Urothelium cell line (cell line): ENCODE results near the gene TMC5.
"Not testable (repeated sequence)": the region's sequence is repeated elsewhere in the genome, so short reads cannot be mapped to it uniquely, and the experiment has no call there.

Experiments used
- DNase-seq: peaks from one replicate; pipeline ENCODE4 v3.0.0; 2011; ENCODE audit warnings: low spot score, mixed read lengths
- FAIRE-seq: peaks from 2 replicates; lab custom pipeline; 2011; peaks lifted over from hg19 to GRCh38; lab: Jason Lieb, UNC

Gene TMC5

DNA sequence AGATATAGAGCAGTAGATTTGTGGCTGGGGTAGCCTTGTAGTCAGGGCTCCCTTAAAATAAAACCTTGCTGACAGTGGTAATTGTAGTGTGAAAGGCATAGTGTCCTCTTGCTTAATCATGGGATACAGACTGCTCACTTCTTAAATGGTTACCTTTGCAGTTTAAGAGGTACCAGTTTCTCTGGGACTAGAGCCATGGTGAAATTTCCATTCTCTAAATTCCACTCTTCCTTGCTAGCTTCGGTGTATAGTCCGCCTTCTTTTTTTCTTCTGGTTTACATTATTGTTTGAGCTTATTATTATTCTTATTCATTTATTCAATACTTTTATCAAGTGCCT lies 107.7 kb downstream of the TMC5 start:
- FAIRE-seq = no peak
- DNase-seq = no peak

DNA sequence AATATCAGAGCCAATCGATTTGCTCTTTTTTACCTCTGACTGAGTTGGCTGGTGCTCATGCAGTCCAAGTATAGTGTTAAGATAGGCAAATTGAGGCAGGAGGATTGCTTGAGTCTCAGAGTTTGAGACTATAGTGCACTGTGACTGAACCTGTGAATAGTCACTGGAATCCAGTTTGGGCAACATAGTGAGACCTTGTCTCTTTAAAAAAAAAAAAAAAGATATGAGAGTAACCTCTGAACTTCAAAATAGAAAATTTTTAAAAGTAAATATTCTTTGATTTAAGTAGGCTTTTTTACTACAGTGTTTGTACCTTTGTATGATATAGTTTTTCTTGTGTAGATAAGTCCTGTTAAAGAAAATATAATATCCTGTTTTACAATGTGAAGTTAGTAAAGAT lies 109.5 kb downstream of the TMC5 start:
- FAIRE-seq (no peak), DNase-seq (no peak)

DNA sequence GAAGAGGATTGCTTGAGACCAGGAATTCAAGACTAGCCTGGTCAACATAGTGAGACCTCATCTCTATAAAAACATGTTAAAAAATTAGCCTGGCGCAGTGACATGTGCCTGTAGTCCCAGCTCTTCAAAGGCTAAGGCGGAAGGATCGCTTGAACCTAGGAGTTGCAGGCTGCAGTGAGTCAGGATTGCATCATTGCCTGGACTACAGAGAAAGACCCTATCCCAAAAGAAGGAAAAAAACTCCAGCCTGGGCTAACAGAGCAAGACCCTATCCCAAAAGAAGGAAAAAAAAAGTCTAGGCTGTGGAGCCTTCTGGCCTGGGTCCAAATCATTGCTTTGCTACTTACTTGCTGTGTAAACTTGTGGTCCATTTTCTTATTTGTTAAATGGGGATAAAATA lies 111.0 kb downstream of the TMC5 start:
- no peak for FAIRE-seq
- no peak for DNase-seq

DNA sequence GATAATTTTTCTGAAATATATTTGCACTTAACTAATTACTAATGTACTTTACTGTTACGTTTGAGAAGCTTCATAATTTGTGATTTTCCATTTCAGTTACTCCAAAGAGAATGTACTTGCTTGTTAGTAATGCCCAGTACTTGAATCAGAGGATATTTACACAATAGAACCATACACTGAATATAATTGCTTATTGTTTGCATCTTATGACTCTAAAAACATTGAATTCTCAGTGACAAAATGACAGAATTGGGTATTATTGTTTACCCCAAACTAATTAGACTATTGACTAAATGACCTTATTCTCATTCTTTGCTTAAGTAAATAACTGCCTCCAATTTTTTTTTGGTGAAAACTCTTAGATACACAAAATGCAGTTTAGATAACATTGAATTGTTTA lies 114.9 kb downstream of the TMC5 start:
- DNase-seq (no peak), FAIRE-seq (no peak)

DNA sequence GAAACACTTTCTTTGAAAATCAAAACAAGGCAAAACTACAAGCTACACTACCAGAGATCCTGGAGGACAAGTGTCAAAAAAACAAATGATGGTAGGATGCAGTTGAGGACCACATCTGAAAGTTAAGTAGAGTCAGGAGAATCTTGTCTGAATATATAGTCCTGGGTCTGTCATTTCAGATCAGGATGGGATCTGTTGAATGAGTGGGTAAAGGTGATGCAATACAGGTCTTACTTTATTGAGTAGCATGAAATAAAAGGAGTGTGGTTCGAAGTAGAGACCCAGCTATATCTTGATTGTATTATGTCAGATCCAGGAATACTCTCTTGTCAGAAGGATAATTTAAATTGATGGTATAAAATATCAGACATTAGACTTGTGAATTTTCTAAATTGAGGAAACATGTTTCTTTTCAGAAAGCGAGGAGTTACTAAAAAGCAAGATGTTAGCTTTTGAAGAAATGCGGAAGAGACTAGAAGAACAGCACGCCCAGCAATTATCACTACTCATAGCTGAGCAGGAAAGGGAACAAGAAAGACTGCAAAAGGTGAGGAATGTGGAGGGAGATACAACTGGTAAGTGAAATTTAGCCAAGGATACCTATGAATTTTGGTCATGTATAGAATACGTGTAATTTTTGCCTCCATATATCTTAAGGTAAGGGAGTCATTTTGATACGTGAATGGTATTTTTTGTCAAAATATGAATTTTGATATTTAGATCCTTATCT lies 122.7 kb downstream of the TMC5 start:
- FAIRE-seq (no peak), DNase-seq (no peak)

DNA sequence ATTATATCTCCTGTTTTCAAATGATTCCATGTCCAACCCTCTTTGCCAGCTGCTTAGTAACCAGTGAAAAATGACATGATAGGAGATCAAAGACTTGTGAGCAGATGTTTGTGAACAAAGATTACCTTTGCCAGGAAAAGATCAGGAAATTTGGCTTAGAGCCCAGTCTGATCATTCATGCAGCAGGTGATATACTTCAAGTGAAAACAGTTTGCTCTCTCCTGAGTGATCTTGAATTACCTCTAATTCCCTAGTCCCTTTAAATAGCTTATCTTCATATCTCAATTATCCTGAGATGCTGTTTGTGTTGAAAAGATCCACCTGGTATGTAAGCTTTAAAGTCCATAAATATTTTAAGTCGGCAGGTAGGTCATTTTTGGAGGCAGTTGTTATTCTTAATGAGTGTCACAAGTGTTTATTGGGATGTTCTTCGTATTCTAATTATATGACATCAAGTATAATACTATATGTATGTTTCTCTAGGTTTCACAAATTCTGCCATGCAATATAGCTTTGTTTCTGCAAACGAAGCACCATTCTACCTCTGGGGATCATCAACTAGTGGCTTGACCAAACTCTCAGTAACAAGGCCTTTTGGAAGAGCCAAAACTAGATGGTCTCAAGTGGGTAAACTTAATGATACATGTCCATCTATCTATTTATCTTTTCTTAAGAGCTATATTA lies 124.6 kb downstream of the TMC5 start:
- no peak for FAIRE-seq
- no peak for DNase-seq

DNA sequence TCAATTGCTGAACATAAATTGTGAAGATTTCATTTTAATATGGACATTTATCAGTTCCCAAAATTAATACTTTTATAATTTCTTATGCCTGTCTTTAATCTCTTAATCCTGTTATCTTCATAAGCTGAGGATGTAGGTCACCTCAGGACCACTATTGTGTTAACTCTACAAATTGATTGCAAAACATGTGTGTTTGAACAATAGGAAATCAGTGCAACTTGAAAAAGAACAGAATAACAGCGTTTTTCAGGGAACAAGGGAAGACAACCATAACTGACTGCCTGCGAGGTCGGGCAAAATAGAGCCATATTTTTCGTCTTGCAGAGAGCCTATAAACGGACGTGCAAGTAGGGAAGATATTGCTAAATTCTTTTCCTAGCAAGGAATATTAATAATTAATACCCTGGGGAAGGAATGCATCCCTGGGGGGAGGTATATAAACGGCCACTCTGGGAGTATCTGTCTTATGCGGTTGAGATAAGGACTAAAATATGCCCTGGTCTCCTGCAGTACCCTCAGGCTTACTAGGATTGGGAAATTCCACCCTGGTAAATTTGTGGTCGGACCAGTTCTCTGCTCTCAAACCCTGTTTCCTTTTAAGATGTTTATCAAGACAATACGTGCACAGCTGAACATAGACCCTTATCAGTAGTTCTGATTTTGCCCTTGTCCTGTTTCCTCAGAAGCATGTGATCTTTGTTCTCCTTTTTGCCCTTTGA lies 125.8 kb downstream of the TMC5 start:
- DNase-seq, FAIRE-seq: not testable (repeated sequence)

DNA sequence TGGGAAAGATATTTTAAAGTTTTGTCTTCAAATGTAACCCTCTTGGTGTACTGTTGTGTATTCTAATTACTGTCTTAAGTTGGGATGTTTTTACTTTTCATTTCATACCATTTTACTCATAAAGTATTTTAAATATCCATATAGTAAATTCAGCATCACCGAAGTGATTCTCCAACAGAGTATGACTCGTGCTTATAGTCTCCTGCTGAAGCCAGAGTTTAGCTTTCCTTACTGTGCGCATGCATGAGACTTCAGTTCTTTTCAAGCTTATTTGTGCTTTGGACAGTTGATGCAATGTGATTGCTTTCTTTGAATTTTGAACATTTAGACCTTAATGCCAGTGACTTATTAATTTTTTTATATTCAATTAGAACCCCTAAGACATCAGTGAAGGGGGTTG lies 130.5 kb downstream of the TMC5 start:
- DNase-seq (no peak), FAIRE-seq (no peak)
